H9 (cell line): ENCODE data around the gene MACC1. TPM values are rescaled to one million over a fixed set of nuclear protein-coding genes. Genes with fewer than 3 reads are reported as not detected.

Source experiments
- DNase-seq: peaks from one replicate; pipeline ENCODE4 v3.0.0-alpha.2; 2017
- H2AFZ ChIP-seq: one replicate; pipeline ENCODE4 v1.6.1; 2013; ENCODE audit warnings: mild to moderate bottlenecking, low read length, control low read depth, moderate library complexity
- H2AK5ac ChIP-seq: 2 replicates; pipeline ENCODE4 v1.6.1; 2013; ENCODE audit warnings: low read length, control low read depth, mixed read lengths; ENCODE audit not compliant: insufficient read length
- H2BK120ac ChIP-seq: one replicate; pipeline ENCODE4 v1.6.1; 2013; ENCODE audit warnings: low read depth, mild to moderate bottlenecking, low read length, control low read depth, inconsistent platforms; ENCODE audit not compliant: poor library complexity, severe bottlenecking
- H2BK12ac ChIP-seq: 2 replicates; pipeline ENCODE4 v1.6.1; 2013; ENCODE audit warnings: low read length, control low read depth, mixed read lengths, low read depth; ENCODE audit not compliant: insufficient read length
- H2BK15ac ChIP-seq: 2 replicates; pipeline ENCODE4 v1.6.1; 2013; ENCODE audit warnings: low read depth, low read length, control low read depth
- H2BK20ac ChIP-seq: one replicate; pipeline ENCODE4 v1.6.1; 2013; ENCODE audit warnings: low read depth, mild to moderate bottlenecking, low read length, control low read depth, inconsistent platforms; ENCODE audit not compliant: poor library complexity, severe bottlenecking
- H2BK5ac ChIP-seq: 2 replicates; pipeline ENCODE4 v1.6.1; 2013; ENCODE audit warnings: low read length, control low read depth, mixed read lengths; ENCODE audit not compliant: insufficient read length
- H3K14ac ChIP-seq: 2 replicates; pipeline ENCODE4 v1.6.1; 2013; ENCODE audit warnings: low read length, control low read depth; ENCODE audit not compliant: insufficient read depth
- H3K18ac ChIP-seq: 2 replicates; pipeline ENCODE4 v1.6.1; 2013; ENCODE audit warnings: low read depth, mild to moderate bottlenecking, mixed read lengths, low read length, control low read depth; ENCODE audit not compliant: insufficient read length
- H3K23ac ChIP-seq: 2 replicates; pipeline ENCODE4 v1.6.1; 2013; ENCODE audit warnings: low read length, control low read depth, mixed read lengths, low read depth; ENCODE audit not compliant: insufficient read length
- H3K23me2 ChIP-seq: 2 replicates; pipeline ENCODE4 v1.6.1; 2013; ENCODE audit warnings: low read depth, mild to moderate bottlenecking, mixed read lengths, low read length, control low read depth; ENCODE audit not compliant: insufficient read length, poor library complexity, severe bottlenecking
- H3K27ac ChIP-seq: 2 replicates; pipeline ENCODE4 v1.5.1; 2013; ENCODE audit warnings: low read length, control low read depth, mixed read lengths, low read depth; ENCODE audit not compliant: insufficient read length
- H3K27me3 ChIP-seq: 2 replicates; pipeline ENCODE4 v1.6.1; 2013; ENCODE audit warnings: low read length, control low read depth, inconsistent platforms; ENCODE audit not compliant: insufficient read depth
- H3K4ac ChIP-seq: 2 replicates; pipeline ENCODE4 v1.6.1; 2013; ENCODE audit warnings: low read depth, mild to moderate bottlenecking, control low read depth, inconsistent platforms, low read length, moderate library complexity
- H3K4me1 ChIP-seq: 2 replicates; pipeline ENCODE4 v1.6.1; 2013; ENCODE audit warnings: low read length, control low read depth, inconsistent platforms; ENCODE audit not compliant: insufficient read depth
- H3K4me2 ChIP-seq: 2 replicates; pipeline ENCODE4 v1.6.1; 2013; ENCODE audit warnings: low read length, control low read depth, mixed read lengths; ENCODE audit not compliant: insufficient read length, insufficient read depth
- H3K56ac ChIP-seq: 2 replicates; pipeline ENCODE4 v1.6.1; 2013; ENCODE audit warnings: low read depth, mild to moderate bottlenecking, mixed read lengths, low read length, control low read depth; ENCODE audit not compliant: insufficient read length
- H3K79me1 ChIP-seq: 2 replicates; pipeline ENCODE4 v1.6.1; 2013; ENCODE audit warnings: low read depth, mild to moderate bottlenecking, moderate library complexity, low read length, control low read depth, inconsistent platforms; ENCODE audit not compliant: insufficient read depth, poor library complexity, severe bottlenecking
- H3K79me2 ChIP-seq: 2 replicates; pipeline ENCODE4 v1.6.1; 2013; ENCODE audit warnings: low read length, control low read depth, inconsistent platforms; ENCODE audit not compliant: insufficient read depth
- H3K9ac ChIP-seq: 2 replicates; pipeline ENCODE4 v1.6.1; 2013; ENCODE audit warnings: low read length, control low read depth, mixed read lengths; ENCODE audit not compliant: insufficient read length; ENCODE audit errors: extremely low read depth
- H3K9me3 ChIP-seq: one replicate; pipeline ENCODE4 v1.6.1; 2013; ENCODE audit warnings: low read depth, low read length, inconsistent platforms; ENCODE audit not compliant: control insufficient read depth
- H3T11ph ChIP-seq: one replicate; pipeline ENCODE4 v1.6.1; 2013; ENCODE audit warnings: mild to moderate bottlenecking, low read length, control low read depth, inconsistent platforms
- H4K20me1 ChIP-seq: one replicate; pipeline ENCODE4 v1.6.1; 2013; ENCODE audit not compliant: control insufficient read depth, insufficient read length, insufficient read depth
- H4K5ac ChIP-seq: 2 replicates; pipeline ENCODE4 v1.6.1; 2013; ENCODE audit warnings: low read depth, mild to moderate bottlenecking, mixed read lengths, low read length, control low read depth; ENCODE audit not compliant: insufficient read length
- H4K8ac ChIP-seq: replicated peaks from 2 replicates; pipeline ENCODE4 v1.6.1; 2013; ENCODE audit warnings: low read length, control low read depth, mixed read lengths, low read depth; ENCODE audit not compliant: insufficient read length
- H4K91ac ChIP-seq: 2 replicates; pipeline ENCODE4 v1.6.1; 2013; ENCODE audit warnings: low read depth, mild to moderate bottlenecking, moderate library complexity, mixed read lengths, low read length, control low read depth; ENCODE audit not compliant: insufficient read length
- H3K27ac Mint-ChIP-seq, 3 experiments: 2 replicates in 2 of 3; 3 replicates in 1 of 3; pipeline ENCODE4 v1.8.0; 2020 to 2021; ENCODE audit warnings: mixed read lengths in 3 of 3, mild to moderate bottlenecking in 1 of 3, moderate library complexity in 1 of 3
- H3K27me3 Mint-ChIP-seq: 2 replicates; pipeline ENCODE4 v1.8.0; 2021; ENCODE audit warnings: low read depth, mild to moderate bottlenecking, moderate library complexity, mixed read lengths
- H3K36me3 Mint-ChIP-seq, 3 experiments: 2 replicates in 2 of 3; 3 replicates in 1 of 3; pipeline ENCODE4 v1.8.0; 2020 to 2021; ENCODE audit warnings: low read depth in 3 of 3, mixed read lengths in 3 of 3; ENCODE audit not compliant: insufficient read depth in 1 of 3
- H3K4me1 Mint-ChIP-seq, 2 experiments: 2 replicates each; pipeline ENCODE4 v1.8.0; 2020; ENCODE audit warnings: mixed read lengths in 2 of 2
- H3K4me3 Mint-ChIP-seq, 2 experiments: 2 replicates in 1 of 2; 3 replicates in 1 of 2; pipeline ENCODE4 v1.8.0; 2020 to 2021; ENCODE audit warnings: mild to moderate bottlenecking in 2 of 2, mixed read lengths in 2 of 2, moderate library complexity in 1 of 2
- H3K9me3 Mint-ChIP-seq, 2 experiments: 2 replicates in 1 of 2; 3 replicates in 1 of 2; pipeline ENCODE4 v1.8.0; 2020; ENCODE audit warnings: mild to moderate bottlenecking in 2 of 2, mixed read lengths in 2 of 2, moderate library complexity in 1 of 2
- CTCF ChIP-seq: fragments of 200-600 bp; sonication (generic); conservative IDR thresholded peaks from 3 replicates; pipeline ENCODE4 v1.8.0; 2021; ENCODE audit warnings: antibody characterized with exemption, mild to moderate bottlenecking
- total RNA-seq: library from RNA; stranded (reverse); gene quantifications from 2 replicates; pipeline ENCODE4 v1.2.1, GENCODE V29; 2021

The MACC1 gene
- total RNA-seq, 1 experiment from 2014 or later, result 11.0 TPM

- Mint-ChIP-seq H3K9me3 (no peaks in the 10 kb centered on the region), H3K27ac (no peak overlapping the region; a peak in 1 of 7 replicates), H3K36me3 (no peaks in the 10 kb centered on the region; a peak in 1 of 7 replicates), H3K27me3 (no peaks in the 10 kb centered on the region; the same call in 1 of the 2 replicates), H3K4me3 (no peak overlapping the region), H3K4me1 (peaks cover 11 to 15% of the 10 kb centered on the region in 2 experiments)
- no peaks in the 10 kb centered on the region for H4K20me1 ChIP-seq
- no peak overlapping the region for H3K4ac ChIP-seq
- H3K14ac ChIP-seq, result no peak overlapping the region
- H3K23ac ChIP-seq, result no peak overlapping the region
- H3K27ac ChIP-seq, result no peak overlapping the region
- no peak overlapping the region for H4K91ac ChIP-seq
- H2BK12ac ChIP-seq, result no peak overlapping the region
- no peak overlapping the region for H3T11ph ChIP-seq
- H3K18ac ChIP-seq, result no peak overlapping the region
- no peaks in the 10 kb centered on the region for H3K79me2 ChIP-seq
- no peaks in the 10 kb centered on the region for H3K23me2 ChIP-seq
- no peak overlapping the region for H2BK15ac ChIP-seq
- TF ChIP-seq CTCF, result no peak
- H3K4me1 ChIP-seq, result no peaks in the 10 kb centered on the region
- H2AFZ ChIP-seq, result no peak overlapping the region
- DNase-seq, result no peak
- H2BK5ac ChIP-seq, result no peak overlapping the region
- no peak overlapping the region for H3K56ac ChIP-seq
- no peak overlapping the region for H3K4me2 ChIP-seq
- no peak overlapping the region for H2AK5ac ChIP-seq
- H4K8ac ChIP-seq, result no peak overlapping the region
- no peaks in the 10 kb centered on the region for H3K27me3 ChIP-seq
- no peak overlapping the region for H2BK20ac ChIP-seq
- no peak overlapping the region for H2BK120ac ChIP-seq
- no peak overlapping the region for H3K9ac ChIP-seq
- no peaks in the 10 kb centered on the region for H3K79me1 ChIP-seq
- H3K9me3 ChIP-seq, result no peaks in the 10 kb centered on the region
- H4K5ac ChIP-seq, result no peak overlapping the region
Measured at GRCh38 chr7:20236790-20237189, 19.6 kb upstream of the MACC1 start.
